A673 (cell line): ENCODE data around the gene TMED5. TPM values are rescaled to one million over a fixed set of nuclear protein-coding genes. Genes with fewer than 3 reads are reported as not detected.

Source experiments
- BruUV-seq: library from RNA; stranded (reverse); fragments of 400-500 nt; replicated peaks from 2 replicates; lab custom pipeline; 2021; lab: Mats Ljungman, UMichigan
- CTCF ChIA-PET: fragments of 300-600 bp; sonication (Branson Sonifier 250); formaldehyde crosslinking; loops from one replicate; lab custom pipeline; 2022; ENCODE audit warnings: antibody characterized with exemption; lab: Charles Lee
- POLR2A ChIA-PET: fragments of 300-600 bp; sonication (Branson Sonifier 250); formaldehyde crosslinking; loops from one replicate; lab custom pipeline; 2022; ENCODE audit warnings: antibody characterized with exemption; ENCODE audit not compliant: low non-redundant PET; lab: Charles Lee
- DNase-seq: peaks from one replicate; pipeline ENCODE4 v3.0.0-alpha.2; 2015; ENCODE audit warnings: low spot score
- H3K27ac ChIP-seq: fragments of 200-600 bp; sonication (generic); 2 replicates; pipeline ENCODE4 v1.5.1; 2016; ENCODE audit warnings: mixed run types, low read depth, mild to moderate bottlenecking, mixed read lengths, antibody characterized with exemption, low read length; ENCODE audit not compliant: poor library complexity, severe bottlenecking
- H3K27me3 ChIP-seq: fragments of 200-600 bp; sonication (generic); replicated peaks from 2 replicates; pipeline ENCODE4 v1.6.1; 2017; ENCODE audit warnings: mixed run types, low read depth, mild to moderate bottlenecking, mixed read lengths, antibody characterized with exemption, low read length; ENCODE audit not compliant: insufficient read depth, poor library complexity
- H3K36me3 ChIP-seq: fragments of 200-600 bp; sonication (generic); 2 replicates; pipeline ENCODE4 v1.6.1; 2016; ENCODE audit warnings: mixed run types, mild to moderate bottlenecking, mixed read lengths, antibody characterized with exemption, low read length; ENCODE audit not compliant: insufficient read depth, poor library complexity, severe bottlenecking
- H3K4me1 ChIP-seq: fragments of 200-600 bp; sonication (generic); 2 replicates; pipeline ENCODE4 v1.6.1; 2017; ENCODE audit warnings: mixed run types, mild to moderate bottlenecking, mixed read lengths, antibody characterized with exemption, low read length; ENCODE audit not compliant: insufficient read depth, poor library complexity, severe bottlenecking
- H3K4me3 ChIP-seq: fragments of 200-600 bp; sonication (generic); 2 replicates; pipeline ENCODE4 v1.5.1; 2016; ENCODE audit warnings: low read depth, mixed run types, mild to moderate bottlenecking, mixed read lengths, low read length; ENCODE audit not compliant: poor library complexity, severe bottlenecking
- H3K9me3 ChIP-seq: fragments of 200-600 bp; sonication (generic); 2 replicates; pipeline ENCODE4 v1.6.1; 2016; ENCODE audit warnings: mixed run types, low read depth, mild to moderate bottlenecking, mixed read lengths, antibody characterized with exemption, low read length; ENCODE audit not compliant: poor library complexity, severe bottlenecking
- CTCF ChIP-seq: fragments of 300-800, 200-600 bp; sonication (generic); conservative IDR thresholded peaks from 2 replicates; pipeline ENCODE4 v1.5.1; 2017; ENCODE audit warnings: low read depth, mild to moderate bottlenecking, antibody characterized with exemption, low read length, moderate library complexity, mixed read lengths
- EZH2 ChIP-seq: fragments of 200-600 bp; sonication (generic); IDR thresholded peaks from 2 replicates; pipeline ENCODE4 v1.6.1; 2017; ENCODE audit warnings: borderline replicate concordance, low read depth, mild to moderate bottlenecking, mixed read lengths, antibody characterized with exemption, low read length; ENCODE audit not compliant: poor library complexity, severe bottlenecking
- intact Hi-C: fragments of 100-400 bp; cut with micrococcal nuclease; formaldehyde crosslinking; loops from one replicate; pipeline ENCODE4 v1.10.0; 2022; ENCODE audit not compliant: unreplicated experiment
- total RNA-seq: library from RNA; stranded (reverse); gene quantifications from 2 replicates; pipeline ENCODE4 v1.2.3, GENCODE V29; 2021

The TMED5 gene
- total RNA-seq, 1 experiment from 2014 or later = 52.6 TPM

GRCh38 chr1:93200086-93200620 is 19.9 kb upstream of the TMED5 start:
- ChIA-PET POLR2A (no interaction called here), CTCF (no interaction called here)
- no peak overlapping the region for H3K4me3 ChIP-seq
- no peaks in the 10 kb centered on the region for H3K27me3 ChIP-seq
- no TSS peak for BruUV-seq
- TF ChIP-seq CTCF = no peak
- TF ChIP-seq EZH2 = no peak
- H3K36me3 ChIP-seq = peaks cover 42% of the 10 kb centered on the region
- intact Hi-C loops = no loop called here
- H3K9me3 ChIP-seq = no peaks in the 10 kb centered on the region
- H3K4me1 ChIP-seq = no peaks in the 10 kb centered on the region
- no peak for DNase-seq
- no peak overlapping the region for H3K27ac ChIP-seq

GRCh38 chr1:93199150-93199549 is 18.9 kb upstream of the TMED5 start:
- Histone ChIP-seq H3K4me1 (no peaks in the 10 kb centered on the region), H3K27me3 (no peaks in the 10 kb centered on the region), H3K36me3 (peaks cover 49% of the 10 kb centered on the region), H3K9me3 (no peaks in the 10 kb centered on the region), H3K4me3 (no peak overlapping the region), H3K27ac (no peak overlapping the region)
- no peak for DNase-seq
- ChIA-PET POLR2A (no interaction called here), CTCF (no interaction called here)
- TF ChIP-seq EZH2 (no peak), CTCF (no peak)
- no TSS peak for BruUV-seq
- intact Hi-C loops = no loop called here

- peaks cover 47% of the 10 kb centered on the region for H3K36me3 ChIP-seq
These were observed 16.4 kb upstream of the TMED5 start for GRCh38 chr1:93196591-93196990.

More at GRCh38 chr1:93196591-93196990, 16.4 kb upstream of the TMED5 start:
- Histone ChIP-seq H3K27me3 (no peaks in the 10 kb centered on the region), H3K27ac (no peak overlapping the region), H3K9me3 (no peaks in the 10 kb centered on the region), H3K4me1 (no peaks in the 10 kb centered on the region), H3K4me3 (no peak overlapping the region)
- intact Hi-C loops = no loop called here
- BruUV-seq = no TSS peak
- CTCF ChIA-PET = no interaction called here
- TF ChIP-seq EZH2 (no peak), CTCF (no peak)
- POLR2A ChIA-PET = no interaction called here
- DNase-seq = no peak
